Epithelial cell of esophagus (primary cell): ENCODE data around the gene SORCS1.

Experiments used
- DNase-seq: peaks from one replicate; pipeline ENCODE4 v3.0.0; 2010; ENCODE audit warnings: low read depth
- H3K4me3 ChIP-seq: 2 replicates; pipeline ENCODE4 v1.5.1; 2011; ENCODE audit warnings: mild to moderate bottlenecking, low read length, control low read depth
- TF ChIP-seq, protein P1 (sequence below): IDR thresholded peaks from 2 replicates; pipeline ENCODE4 v1.5.1; 2011; ENCODE audit warnings: low read depth, mild to moderate bottlenecking, low read length, control low read depth, inconsistent platforms; ENCODE audit not compliant: insufficient read depth; ENCODE audit errors: missing control alignments

The SORCS1 gene

GRCh38 chr10:106967452-106967851 is 197.1 kb downstream of the SORCS1 start:
- DNase-seq = no peak
- no peak overlapping the region for H3K4me3 ChIP-seq
- TF ChIP-seq, protein P1, sequence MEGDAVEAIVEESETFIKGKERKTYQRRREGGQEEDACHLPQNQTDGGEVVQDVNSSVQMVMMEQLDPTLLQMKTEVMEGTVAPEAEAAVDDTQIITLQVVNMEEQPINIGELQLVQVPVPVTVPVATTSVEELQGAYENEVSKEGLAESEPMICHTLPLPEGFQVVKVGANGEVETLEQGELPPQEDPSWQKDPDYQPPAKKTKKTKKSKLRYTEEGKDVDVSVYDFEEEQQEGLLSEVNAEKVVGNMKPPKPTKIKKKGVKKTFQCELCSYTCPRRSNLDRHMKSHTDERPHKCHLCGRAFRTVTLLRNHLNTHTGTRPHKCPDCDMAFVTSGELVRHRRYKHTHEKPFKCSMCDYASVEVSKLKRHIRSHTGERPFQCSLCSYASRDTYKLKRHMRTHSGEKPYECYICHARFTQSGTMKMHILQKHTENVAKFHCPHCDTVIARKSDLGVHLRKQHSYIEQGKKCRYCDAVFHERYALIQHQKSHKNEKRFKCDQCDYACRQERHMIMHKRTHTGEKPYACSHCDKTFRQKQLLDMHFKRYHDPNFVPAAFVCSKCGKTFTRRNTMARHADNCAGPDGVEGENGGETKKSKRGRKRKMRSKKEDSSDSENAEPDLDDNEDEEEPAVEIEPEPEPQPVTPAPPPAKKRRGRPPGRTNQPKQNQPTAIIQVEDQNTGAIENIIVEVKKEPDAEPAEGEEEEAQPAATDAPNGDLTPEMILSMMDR = no peak

DNA sequence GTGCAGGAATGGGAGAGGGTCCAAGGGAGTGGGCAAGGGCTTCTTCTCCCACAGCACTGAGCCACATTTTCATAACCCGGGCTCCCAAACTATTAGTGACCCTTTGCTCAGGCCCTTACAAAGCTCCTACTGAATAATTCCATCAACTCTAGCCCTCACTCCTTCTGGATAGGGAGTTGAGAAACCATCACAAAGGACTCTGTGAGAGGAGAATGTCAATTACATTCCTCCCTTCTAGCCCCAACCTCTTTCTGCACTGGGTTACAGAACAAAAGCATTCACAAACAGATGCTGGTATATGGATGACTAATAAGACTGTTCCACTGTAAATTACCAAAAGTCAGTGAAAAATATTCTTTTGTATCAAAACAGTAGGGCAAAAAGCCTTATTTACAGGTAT is 203.7 kb downstream of the SORCS1 start:
- no peak overlapping the region for H3K4me3 ChIP-seq
- DNase-seq = no peak
- TF ChIP-seq, protein P1 = no peak

DNA sequence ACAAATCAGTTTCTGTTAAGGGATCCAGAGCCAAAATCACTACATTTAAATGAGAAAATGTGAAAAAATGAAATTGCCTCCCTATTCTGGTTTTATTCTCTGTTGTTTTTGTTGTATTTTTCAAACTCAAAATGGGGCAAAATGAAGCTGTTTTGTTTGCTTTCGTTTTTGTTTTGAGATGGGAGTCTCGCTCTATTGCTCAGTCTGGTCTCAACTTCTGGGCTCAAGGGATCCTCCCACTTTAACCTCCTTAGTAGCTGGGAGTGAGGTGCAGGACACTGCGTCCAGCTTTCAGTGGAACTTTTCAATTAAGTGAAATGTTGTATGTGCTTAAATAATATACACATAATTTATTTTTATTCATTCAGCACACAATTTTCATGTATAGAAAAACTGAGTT is 205.0 kb downstream of the SORCS1 start:
- no peak for DNase-seq
- H3K4me3 ChIP-seq = no peak overlapping the region
- TF ChIP-seq, protein P1 = no peak

- TF ChIP-seq, protein P1 = no peak
- no peak overlapping the region for H3K4me3 ChIP-seq
- no peak for DNase-seq
These were observed 205.7 kb downstream of the SORCS1 start for GRCh38 chr10:106958589-106959361.

DNA sequence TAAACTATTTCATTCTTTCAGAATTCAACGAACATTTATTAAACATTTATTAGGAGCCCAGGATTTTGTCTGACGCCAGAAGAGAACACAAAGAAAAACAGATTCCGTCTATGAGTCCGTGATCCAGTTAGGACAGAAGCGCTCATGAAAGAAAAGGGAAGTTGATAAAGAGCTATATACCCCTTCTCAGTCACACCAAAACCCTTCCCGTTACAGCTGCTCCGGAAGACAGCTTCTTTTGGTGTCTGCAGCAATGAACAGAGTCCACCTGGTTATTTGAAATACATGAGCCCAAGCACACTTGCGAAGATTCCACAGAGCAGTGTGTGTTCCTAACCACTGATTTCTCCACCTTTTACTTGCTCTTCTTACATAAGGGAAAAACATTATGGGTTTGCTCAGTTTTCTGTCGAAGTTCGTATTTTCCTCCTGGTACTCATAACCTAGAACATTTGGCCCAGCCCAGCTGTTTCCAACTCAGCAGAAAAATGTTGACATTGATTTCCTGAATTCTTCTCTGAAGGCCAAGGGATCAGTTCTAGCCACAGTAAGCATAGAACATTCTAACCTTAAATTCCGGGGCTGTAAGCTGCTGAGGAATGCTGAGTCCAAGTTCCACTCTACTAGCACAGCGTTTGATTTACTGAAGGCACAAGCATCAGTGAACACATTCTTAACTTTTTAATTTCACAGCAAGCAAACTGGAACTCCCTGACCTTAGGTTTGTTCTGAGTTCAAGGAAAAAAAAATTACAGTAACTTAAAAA is 206.5 kb downstream of the SORCS1 start:
- no peak for DNase-seq
- H3K4me3 ChIP-seq = no peak overlapping the region
- TF ChIP-seq, protein P1 = no peak

- H3K4me3 ChIP-seq = no peak overlapping the region
- no peak for DNase-seq
- TF ChIP-seq, protein P1 = no peak
These were observed 208.1 kb downstream of the SORCS1 start for GRCh38 chr10:106956216-106956915.
